SK-N-SH (cell line): Measurements from ENCODE around the gene RAB6D. TPM values are rescaled to one million over a fixed set of nuclear protein-coding genes. Genes with fewer than 3 reads are reported as not detected.
"Not testable (repeated sequence)": the region's sequence is repeated elsewhere in the genome, so short reads cannot be mapped to it uniquely, and the experiment has no call there.

ENCODE experiments used
- CTCF ChIA-PET: fragments of 300-600, 350-600 bp; formaldehyde crosslinking; extraction: SDS; loops from one replicate; lab custom pipeline; 2021; lab: Yijun Ruan, JAX
- POLR2A ChIA-PET: fragments of 350-600 bp; sonication (Branson Sonifier 250); formaldehyde crosslinking; extraction: SDS; loops from one replicate; lab custom pipeline; 2020; ENCODE audit warnings: antibody characterized with exemption, inconsistent platforms; lab: Yijun Ruan, JAX
- DNase-seq: peaks from one replicate; pipeline ENCODE4 v3.0.0; 2012
- H2AFZ ChIP-seq: fragments of 200-600 bp; sonication (generic); 2 replicates; pipeline ENCODE4 v1.8.1; 2016; ENCODE audit warnings: antibody characterized with exemption, mild to moderate bottlenecking, low read depth
- H3F3A ChIP-seq: fragments of 200-600 bp; sonication (generic); replicated peaks from 2 replicates; pipeline ENCODE3; 2016; ENCODE audit warnings: antibody characterized with exemption, mild to moderate bottlenecking; ENCODE audit not compliant: insufficient read depth
- H3K27ac ChIP-seq, 2 experiments: fragments of 200-500 bp in 1 of 2; fragments of 200-600 bp in 1 of 2; sonication (Bioruptor generic) in 1 of 2; sonication (generic), shearing (Covaris generic) in 1 of 2; 2 replicates each; pipeline versions ENCODE4 v1.5.1 to v1.6.1; 2014 to 2016; ENCODE audit warnings: low read depth in 2 of 2, inconsistent platforms in 1 of 2, low read length in 1 of 2, mild to moderate bottlenecking in 1 of 2, mixed read lengths in 1 of 2
- H3K27me3 ChIP-seq: fragments of 200-600 bp; sonication (generic), shearing (Covaris generic); 2 replicates; pipeline ENCODE4 v1.6.1; 2016; ENCODE audit warnings: mixed run types; ENCODE audit not compliant: insufficient read depth
- H3K36me3 ChIP-seq, 2 experiments: fragments of 200-500 bp in 1 of 2; fragments of 200-600 bp in 1 of 2; sonication (Bioruptor generic) in 1 of 2; sonication (generic) in 1 of 2; replicated peaks in 1 of 2; 2 replicates each; pipeline versions ENCODE3 to v1.5.1; 2014 to 2016; ENCODE audit warnings: low read length in 1 of 2, mild to moderate bottlenecking in 1 of 2; ENCODE audit not compliant: insufficient read depth in 2 of 2, control insufficient read depth in 1 of 2
- H3K4me1 ChIP-seq, 2 experiments: fragments of 200-500 bp in 1 of 2; fragments of 200-600 bp in 1 of 2; sonication (Bioruptor generic) in 1 of 2; sonication (generic), shearing (Covaris generic) in 1 of 2; 2 replicates each; pipeline versions ENCODE4 v1.5.1 to v1.6.1; 2014 to 2016; ENCODE audit warnings: low read depth in 1 of 2, low read length in 1 of 2, mixed run types in 1 of 2; ENCODE audit not compliant: insufficient read depth in 2 of 2, control insufficient read depth in 1 of 2
- H3K4me2 ChIP-seq: fragments of 200-600 bp; sonication (generic), shearing (Covaris generic); 2 replicates; pipeline ENCODE4 v1.6.1; 2017; ENCODE audit warnings: mixed run types
- H3K4me3 ChIP-seq, 2 experiments: fragments of 200-500 bp in 1 of 2; fragments of 200-600 bp in 1 of 2; sonication (Bioruptor generic) in 1 of 2; sonication (generic), shearing (Covaris generic) in 1 of 2; 2 replicates each; pipeline versions ENCODE4 v1.5.1 to v1.8.1; 2014 to 2016; ENCODE audit warnings: low read depth in 2 of 2, inconsistent platforms in 1 of 2, low read length in 1 of 2, mild to moderate bottlenecking in 1 of 2, mixed read lengths in 1 of 2, moderate library complexity in 1 of 2
- H3K79me2 ChIP-seq: fragments of 200-600 bp; sonication (generic); 2 replicates; pipeline ENCODE4 v1.8.1; 2017; ENCODE audit warnings: mild to moderate bottlenecking; ENCODE audit not compliant: insufficient read depth
- H3K9ac ChIP-seq: fragments of 200-600 bp; sonication (generic); 2 replicates; pipeline ENCODE4 v1.6.1; 2017; ENCODE audit warnings: mixed run types
- H3K9me2 ChIP-seq: fragments of 200-600 bp; sonication (generic); 2 replicates; pipeline ENCODE4 v1.6.1; 2017; ENCODE audit warnings: mixed run types
- H3K9me3 ChIP-seq: fragments of 200-600 bp; sonication (generic); 2 replicates; pipeline ENCODE4 v1.6.1; 2017; ENCODE audit warnings: mixed run types, mild to moderate bottlenecking, moderate library complexity
- H4K20me1 ChIP-seq: fragments of 200-600 bp; sonication (generic); 2 replicates; pipeline ENCODE4 v1.6.1; 2017; ENCODE audit warnings: mild to moderate bottlenecking, mixed run types; ENCODE audit not compliant: insufficient read depth
- JUND ChIP-seq: IDR thresholded peaks from 2 replicates; pipeline ENCODE4 v1.4.0; 2012
- MEF2A ChIP-seq: IDR thresholded peaks from 2 replicates; pipeline ENCODE4 v1.4.0; 2012; ENCODE audit warnings: low read depth, borderline replicate concordance
- RFX5 ChIP-seq: IDR thresholded peaks from 2 replicates; pipeline ENCODE4 v1.6.1; 2012; ENCODE audit warnings: mild to moderate bottlenecking, improper control_type of control experiment, low read length
- SMC3 ChIP-seq: IDR thresholded peaks from 2 replicates; pipeline ENCODE4 v1.6.1; 2012; ENCODE audit warnings: low read depth, low read length, improper control_type of control experiment
- TEAD4 ChIP-seq: IDR thresholded peaks from 2 replicates; pipeline ENCODE4 v1.4.0; 2012; ENCODE audit warnings: mild to moderate bottlenecking, borderline replicate concordance; ENCODE audit not compliant: insufficient read depth
- WGBS: methylation state at CpG from one replicate; pipeline ENCODE4 v1.1.6; 2017; ENCODE audit warnings: low lambda C conversion rate; 5-methylcytosine and 5-hydroxymethylcytosine counted together
- polyA plus RNA-seq, 3 experiments: library from polyadenylated mRNA; depleted of rRNA; stranded (reverse); fragments of >200 nt; gene quantifications; 2 replicates each; pipeline ENCODE4 v1.2.3, GENCODE V29; 2012
- TF ChIP-seq, protein P1 (sequence below): fragments of 150-350 bp; IDR thresholded peaks from 2 replicates; pipeline ENCODE4 v1.6.1; 2016; ENCODE audit warnings: mild to moderate bottlenecking, low read depth, low read length
- TF ChIP-seq, protein P2 (sequence below): IDR thresholded peaks from 2 replicates; pipeline ENCODE4 v1.4.0; 2012; ENCODE audit warnings: low read depth, borderline replicate concordance
- TF ChIP-seq, protein P3 (sequence below): IDR thresholded peaks from 2 replicates; pipeline ENCODE4; 2012
- TF ChIP-seq, protein P4 (sequence below): IDR thresholded peaks from 2 replicates; pipeline ENCODE4 v1.4.0; 2012; ENCODE audit warnings: low read depth, borderline replicate concordance

RAB6D gene
- polyA plus RNA-seq, 1 of the 3 experiments (the other 2 are of a cell fraction), result not detected

DNA sequence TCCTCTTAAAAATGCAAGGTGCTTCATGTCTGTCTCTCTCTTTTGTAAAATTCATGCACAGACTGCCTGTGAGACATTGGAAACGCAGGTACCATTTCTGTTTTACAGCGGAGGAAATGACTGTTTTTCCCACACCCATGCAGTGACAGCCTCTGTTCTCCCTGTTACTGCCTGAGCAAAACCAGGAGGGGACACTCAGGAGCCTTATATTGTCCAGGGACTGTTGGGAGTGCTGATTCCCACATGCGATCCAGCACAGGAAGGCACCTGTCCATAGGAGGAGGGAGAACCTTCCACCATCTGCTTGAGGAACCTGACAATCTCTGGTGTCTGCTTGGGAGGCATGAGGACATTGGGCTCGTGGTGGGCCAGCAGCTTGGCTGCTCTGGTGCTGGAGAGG lies 36.9 kb upstream of the RAB6D start (continued):
- TF ChIP-seq, protein P1, sequence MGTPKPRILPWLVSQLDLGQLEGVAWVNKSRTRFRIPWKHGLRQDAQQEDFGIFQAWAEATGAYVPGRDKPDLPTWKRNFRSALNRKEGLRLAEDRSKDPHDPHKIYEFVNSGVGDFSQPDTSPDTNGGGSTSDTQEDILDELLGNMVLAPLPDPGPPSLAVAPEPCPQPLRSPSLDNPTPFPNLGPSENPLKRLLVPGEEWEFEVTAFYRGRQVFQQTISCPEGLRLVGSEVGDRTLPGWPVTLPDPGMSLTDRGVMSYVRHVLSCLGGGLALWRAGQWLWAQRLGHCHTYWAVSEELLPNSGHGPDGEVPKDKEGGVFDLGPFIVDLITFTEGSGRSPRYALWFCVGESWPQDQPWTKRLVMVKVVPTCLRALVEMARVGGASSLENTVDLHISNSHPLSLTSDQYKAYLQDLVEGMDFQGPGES, result no peak
- no peak for TF ChIP-seq MEF2A
- no peak for TF ChIP-seq TEAD4
- TF ChIP-seq JUND, result no peak
- TF ChIP-seq RFX5, result no peak
- TF ChIP-seq, protein P2, sequence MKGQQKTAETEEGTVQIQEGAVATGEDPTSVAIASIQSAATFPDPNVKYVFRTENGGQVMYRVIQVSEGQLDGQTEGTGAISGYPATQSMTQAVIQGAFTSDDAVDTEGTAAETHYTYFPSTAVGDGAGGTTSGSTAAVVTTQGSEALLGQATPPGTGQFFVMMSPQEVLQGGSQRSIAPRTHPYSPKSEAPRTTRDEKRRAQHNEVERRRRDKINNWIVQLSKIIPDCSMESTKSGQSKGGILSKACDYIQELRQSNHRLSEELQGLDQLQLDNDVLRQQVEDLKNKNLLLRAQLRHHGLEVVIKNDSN, result no peak
- TF ChIP-seq, protein P3, sequence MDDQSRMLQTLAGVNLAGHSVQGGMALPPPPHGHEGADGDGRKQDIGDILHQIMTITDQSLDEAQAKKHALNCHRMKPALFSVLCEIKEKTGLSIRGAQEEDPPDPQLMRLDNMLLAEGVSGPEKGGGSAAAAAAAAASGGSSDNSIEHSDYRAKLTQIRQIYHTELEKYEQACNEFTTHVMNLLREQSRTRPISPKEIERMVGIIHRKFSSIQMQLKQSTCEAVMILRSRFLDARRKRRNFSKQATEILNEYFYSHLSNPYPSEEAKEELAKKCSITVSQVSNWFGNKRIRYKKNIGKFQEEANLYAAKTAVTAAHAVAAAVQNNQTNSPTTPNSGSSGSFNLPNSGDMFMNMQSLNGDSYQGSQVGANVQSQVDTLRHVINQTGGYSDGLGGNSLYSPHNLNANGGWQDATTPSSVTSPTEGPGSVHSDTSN, result no peak
- TF ChIP-seq SMC3, result no peak
- TF ChIP-seq, protein P4, sequence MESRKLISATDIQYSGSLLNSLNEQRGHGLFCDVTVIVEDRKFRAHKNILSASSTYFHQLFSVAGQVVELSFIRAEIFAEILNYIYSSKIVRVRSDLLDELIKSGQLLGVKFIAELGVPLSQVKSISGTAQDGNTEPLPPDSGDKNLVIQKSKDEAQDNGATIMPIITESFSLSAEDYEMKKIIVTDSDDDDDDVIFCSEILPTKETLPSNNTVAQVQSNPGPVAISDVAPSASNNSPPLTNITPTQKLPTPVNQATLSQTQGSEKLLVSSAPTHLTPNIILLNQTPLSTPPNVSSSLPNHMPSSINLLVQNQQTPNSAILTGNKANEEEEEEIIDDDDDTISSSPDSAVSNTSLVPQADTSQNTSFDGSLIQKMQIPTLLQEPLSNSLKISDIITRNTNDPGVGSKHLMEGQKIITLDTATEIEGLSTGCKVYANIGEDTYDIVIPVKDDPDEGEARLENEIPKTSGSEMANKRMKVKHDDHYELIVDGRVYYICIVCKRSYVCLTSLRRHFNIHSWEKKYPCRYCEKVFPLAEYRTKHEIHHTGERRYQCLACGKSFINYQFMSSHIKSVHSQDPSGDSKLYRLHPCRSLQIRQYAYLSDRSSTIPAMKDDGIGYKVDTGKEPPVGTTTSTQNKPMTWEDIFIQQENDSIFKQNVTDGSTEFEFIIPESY, result no peak

DNA sequence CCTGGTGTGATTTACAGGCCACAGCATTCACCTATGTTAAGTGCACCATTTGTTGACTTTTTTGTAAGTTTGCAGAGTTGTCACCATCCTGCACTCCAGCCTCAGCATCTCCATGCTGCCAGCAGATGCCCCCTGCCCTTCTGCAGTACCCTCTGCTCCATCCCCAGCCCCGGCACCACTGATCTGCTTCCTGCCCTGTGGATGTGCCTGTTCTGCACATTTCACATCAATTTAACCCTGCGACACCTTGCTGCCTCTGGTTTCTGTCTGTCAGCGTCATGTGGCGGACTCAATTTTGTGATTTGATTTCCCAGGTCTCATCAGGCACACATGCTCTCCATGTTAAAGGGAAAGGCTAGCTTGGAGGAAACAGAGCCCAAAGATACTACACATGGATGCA lies 36.5 kb upstream of the RAB6D start:
- POLR2A ChIA-PET, H2AFZ ChIP-seq, H3K27ac ChIP-seq, H3K36me3 ChIP-seq, H3K9ac ChIP-seq, H3K79me2 ChIP-seq, CTCF ChIA-PET, H3K4me1 ChIP-seq, H3K9me2 ChIP-seq, H3F3A ChIP-seq, H3K4me2 ChIP-seq, H4K20me1 ChIP-seq, H3K4me3 ChIP-seq, H3K27me3 ChIP-seq, H3K9me3 ChIP-seq: not testable (repeated sequence)
- 43% methylated on average over 4 of the region's 4 CpGs for WGBS
- DNase-seq, result peak; percentile 54

DNA sequence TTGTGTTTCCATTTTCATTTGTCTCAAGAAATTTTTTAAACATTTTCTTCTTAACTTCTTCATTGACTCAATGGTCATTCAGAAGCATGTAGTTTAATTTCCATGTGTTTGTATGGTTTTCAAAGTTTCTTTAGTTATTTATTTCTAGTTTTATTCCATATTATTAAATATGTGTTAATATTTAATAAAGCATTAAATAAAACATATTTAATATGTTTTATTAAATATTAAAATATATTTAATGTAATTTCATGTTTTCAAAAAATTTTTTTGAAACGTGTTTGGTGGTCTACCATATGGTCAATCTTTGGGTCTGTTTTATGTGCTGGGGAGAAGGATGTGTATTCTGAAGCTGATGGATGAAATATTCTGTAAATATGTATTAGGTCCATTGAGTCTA lies 32.2 kb upstream of the RAB6D start:
- POLR2A ChIA-PET, H3K79me2 ChIP-seq, H3K4me1 ChIP-seq, DNase-seq, CTCF ChIA-PET, H3K9me2 ChIP-seq, H3K27ac ChIP-seq, H3K36me3 ChIP-seq, H4K20me1 ChIP-seq, H3F3A ChIP-seq, H3K9ac ChIP-seq, H3K9me3 ChIP-seq, H3K4me2 ChIP-seq, H3K4me3 ChIP-seq, H3K27me3 ChIP-seq, H2AFZ ChIP-seq: not testable (repeated sequence)
- WGBS, result 10% methylated on average over 1 of the region's 1 CpG

DNA sequence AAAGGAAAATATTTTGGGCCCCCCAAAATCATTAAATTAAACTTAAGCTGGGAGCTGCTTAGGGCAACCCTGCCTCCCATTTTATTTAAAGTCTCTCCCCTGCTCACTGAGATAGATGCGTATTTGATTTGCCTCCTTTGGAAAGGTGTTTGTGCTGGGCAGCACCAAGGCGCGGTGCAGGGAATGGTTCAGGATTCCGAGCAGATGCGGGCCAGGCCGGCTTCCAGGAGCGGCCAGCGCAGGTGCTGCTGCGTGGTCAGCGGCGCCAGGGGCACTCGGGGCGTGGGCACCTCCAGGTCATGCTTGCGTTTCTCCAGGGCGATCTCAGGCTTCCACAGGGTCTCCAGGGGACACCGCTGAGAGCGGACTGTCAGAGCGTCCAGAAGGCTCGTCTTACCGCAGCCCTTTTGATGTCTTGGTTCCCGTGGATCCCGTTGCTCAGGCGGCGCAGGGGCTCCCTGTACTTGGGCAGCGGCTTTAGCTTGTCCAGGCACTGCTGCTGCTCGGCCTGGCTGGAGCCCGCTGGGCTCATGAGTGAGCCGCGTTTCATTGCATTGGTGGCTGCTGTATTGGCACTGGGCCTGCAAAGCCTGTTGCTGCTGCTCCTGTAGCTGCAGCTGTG lies 31.2 kb upstream of the RAB6D start:
- 70% methylated on average over 25 of the region's 29 CpGs for WGBS
- DNase-seq, H3K36me3 ChIP-seq, H3F3A ChIP-seq, H3K9ac ChIP-seq, H3K79me2 ChIP-seq, H4K20me1 ChIP-seq, H2AFZ ChIP-seq, H3K9me3 ChIP-seq, H3K9me2 ChIP-seq, H3K4me2 ChIP-seq, H3K4me3 ChIP-seq, H3K27ac ChIP-seq, POLR2A ChIA-PET, H3K27me3 ChIP-seq, H3K4me1 ChIP-seq, CTCF ChIA-PET: not testable (repeated sequence)
